ENCODE results near the gene TGFBI.

TGFBI gene

DNA sequence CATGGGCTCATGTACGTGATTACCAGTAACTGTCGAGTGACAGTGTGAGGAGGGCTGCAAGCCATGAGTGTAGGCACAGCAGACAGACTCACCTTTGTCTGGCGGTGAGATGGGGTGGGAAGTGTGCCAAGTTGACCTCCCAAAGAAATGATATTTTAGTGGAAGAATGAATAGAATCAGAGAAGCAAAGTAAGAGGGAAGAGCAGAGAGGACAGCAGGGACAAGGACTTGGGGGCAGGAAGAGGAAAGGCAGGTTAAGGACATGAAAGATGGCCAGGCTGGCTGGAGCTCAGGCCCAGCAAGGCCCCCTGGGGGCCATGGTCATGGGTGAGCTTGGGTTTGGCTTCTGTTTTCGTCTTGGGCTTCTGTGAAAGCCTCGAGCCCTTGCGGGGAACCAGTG lies 20.2 kb downstream of the TGFBI start:
- H3K4me3 ChIP-seq (ENCODE audit: low read depth, low read length) = no peak overlapping the region
- TF ChIP-seq, protein P1, sequence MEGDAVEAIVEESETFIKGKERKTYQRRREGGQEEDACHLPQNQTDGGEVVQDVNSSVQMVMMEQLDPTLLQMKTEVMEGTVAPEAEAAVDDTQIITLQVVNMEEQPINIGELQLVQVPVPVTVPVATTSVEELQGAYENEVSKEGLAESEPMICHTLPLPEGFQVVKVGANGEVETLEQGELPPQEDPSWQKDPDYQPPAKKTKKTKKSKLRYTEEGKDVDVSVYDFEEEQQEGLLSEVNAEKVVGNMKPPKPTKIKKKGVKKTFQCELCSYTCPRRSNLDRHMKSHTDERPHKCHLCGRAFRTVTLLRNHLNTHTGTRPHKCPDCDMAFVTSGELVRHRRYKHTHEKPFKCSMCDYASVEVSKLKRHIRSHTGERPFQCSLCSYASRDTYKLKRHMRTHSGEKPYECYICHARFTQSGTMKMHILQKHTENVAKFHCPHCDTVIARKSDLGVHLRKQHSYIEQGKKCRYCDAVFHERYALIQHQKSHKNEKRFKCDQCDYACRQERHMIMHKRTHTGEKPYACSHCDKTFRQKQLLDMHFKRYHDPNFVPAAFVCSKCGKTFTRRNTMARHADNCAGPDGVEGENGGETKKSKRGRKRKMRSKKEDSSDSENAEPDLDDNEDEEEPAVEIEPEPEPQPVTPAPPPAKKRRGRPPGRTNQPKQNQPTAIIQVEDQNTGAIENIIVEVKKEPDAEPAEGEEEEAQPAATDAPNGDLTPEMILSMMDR (IDR thresholded peaks at IDR 0.05; ENCODE audit: borderline replicate concordance, insufficient read depth, low read depth, low read length) = no peak

DNA sequence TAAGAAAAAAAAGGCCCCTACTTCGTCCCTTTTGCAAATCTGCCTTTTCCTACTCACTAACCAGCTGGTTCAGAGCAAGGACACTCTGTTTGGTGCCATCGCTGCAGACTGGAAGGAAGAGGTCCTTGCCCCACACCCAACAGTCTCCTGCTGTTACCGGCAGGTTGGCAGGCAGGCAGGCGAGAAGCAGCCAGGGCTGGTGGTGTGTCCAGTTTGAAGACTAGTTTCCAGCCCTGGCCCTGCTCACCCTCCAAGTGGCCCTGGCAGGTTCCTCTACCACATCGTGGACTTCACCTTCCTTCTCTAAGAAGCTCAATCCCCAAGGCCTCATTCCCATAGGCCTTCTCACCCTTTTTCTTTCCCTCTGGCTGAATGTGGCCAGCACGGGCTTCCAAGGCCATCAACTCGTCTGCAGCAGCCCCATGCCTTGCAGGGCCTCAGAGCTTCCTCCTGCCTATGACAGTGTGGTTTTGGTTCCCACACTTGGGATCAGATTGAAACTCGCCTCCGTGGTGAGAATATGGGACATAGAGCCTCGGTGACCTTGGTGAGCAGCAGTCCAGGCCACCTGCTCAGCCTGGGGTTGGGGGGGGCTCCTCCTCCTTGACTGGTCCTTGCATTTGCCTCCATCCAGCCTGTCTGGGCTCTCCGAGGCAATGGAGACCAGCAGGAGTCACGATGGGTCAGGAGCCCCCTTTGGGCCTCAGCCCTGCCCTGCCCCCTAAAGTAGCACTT lies 22.9 kb downstream of the TGFBI start:
- TF ChIP-seq, protein P1 (IDR thresholded peaks at IDR 0.05; ENCODE audit: borderline replicate concordance, insufficient read depth, low read depth, low read length) = no peak
- H3K4me3 ChIP-seq (ENCODE audit: low read depth, low read length) = no peak overlapping the region

DNA sequence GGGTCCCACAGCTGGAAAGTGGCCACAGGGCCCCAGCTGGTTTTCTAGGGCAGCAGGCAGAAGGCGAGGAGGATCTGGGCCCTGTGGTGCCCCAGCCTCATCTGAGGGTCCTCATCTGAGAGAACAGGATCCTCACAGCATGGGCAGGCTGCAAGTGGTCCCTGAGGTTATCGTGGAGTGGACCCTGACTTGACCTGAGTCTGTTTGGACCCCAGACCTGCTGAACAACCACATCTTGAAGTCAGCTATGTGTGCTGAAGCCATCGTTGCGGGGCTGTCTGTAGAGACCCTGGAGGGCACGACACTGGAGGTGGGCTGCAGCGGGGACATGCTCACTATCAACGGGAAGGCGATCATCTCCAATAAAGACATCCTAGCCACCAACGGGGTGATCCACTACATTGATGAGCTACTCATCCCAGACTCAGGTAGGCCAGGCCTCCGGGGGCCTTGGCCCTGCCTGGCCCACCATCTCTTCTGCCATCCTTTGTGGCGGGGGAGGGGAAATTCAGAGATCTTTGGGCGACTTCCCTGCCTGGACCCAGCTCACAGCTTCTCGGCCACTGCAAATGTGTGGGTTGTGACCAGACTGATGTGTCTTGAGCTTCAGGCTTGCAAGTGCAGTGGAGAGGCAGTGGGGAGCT lies 24.0 kb downstream of the TGFBI start:
- TF ChIP-seq, protein P1 (IDR thresholded peaks at IDR 0.05; ENCODE audit: borderline replicate concordance, insufficient read depth, low read depth, low read length) = no peak

DNA sequence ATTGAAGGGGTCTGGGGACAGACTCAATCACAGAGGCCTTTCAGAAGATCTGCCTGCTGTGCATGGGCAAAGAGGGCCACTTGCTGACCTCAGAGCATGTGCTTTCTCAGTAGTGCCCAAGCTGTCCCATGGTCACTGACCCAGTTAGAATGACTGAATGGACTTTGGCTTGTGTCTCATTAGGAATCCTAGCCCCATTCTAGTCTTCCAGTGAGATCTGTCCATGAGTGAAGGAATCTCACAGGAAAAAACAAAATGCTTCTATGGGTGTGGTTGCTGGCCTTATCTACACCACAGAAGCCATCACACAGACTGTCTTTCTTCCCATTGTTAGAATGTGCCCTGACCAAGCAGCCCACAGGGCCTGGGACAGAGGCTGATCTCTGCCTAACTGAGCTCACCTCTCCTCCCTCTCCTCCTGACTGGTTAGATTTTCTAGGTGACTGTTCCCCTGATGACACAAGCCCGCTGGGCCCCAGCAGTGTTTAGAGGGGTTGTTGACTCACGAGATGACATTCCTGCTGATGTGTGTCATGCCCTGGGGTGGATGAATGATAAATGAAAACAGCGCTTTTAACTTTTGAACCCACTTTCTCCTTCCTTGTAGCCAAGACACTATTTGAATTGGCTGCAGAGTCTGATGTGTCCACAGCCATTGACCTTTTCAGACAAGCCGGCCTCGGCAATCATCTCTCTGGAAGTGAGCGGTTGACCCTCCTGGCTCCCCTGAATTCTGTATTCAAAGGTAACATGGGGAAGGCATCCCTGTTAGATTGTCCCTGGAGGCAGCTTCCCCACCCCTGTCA lies 24.8 kb downstream of the TGFBI start:
- H3K4me3 ChIP-seq (ENCODE audit: low read depth, low read length) = no peak overlapping the region
- TF ChIP-seq, protein P1 (IDR thresholded peaks at IDR 0.05; ENCODE audit: borderline replicate concordance, insufficient read depth, low read depth, low read length) = no peak

More for the DNA sequence above, 24.0 kb downstream of the TGFBI start:
- no peak overlapping the region for H3K4me3 ChIP-seq (ENCODE audit: low read depth, low read length)

DNA sequence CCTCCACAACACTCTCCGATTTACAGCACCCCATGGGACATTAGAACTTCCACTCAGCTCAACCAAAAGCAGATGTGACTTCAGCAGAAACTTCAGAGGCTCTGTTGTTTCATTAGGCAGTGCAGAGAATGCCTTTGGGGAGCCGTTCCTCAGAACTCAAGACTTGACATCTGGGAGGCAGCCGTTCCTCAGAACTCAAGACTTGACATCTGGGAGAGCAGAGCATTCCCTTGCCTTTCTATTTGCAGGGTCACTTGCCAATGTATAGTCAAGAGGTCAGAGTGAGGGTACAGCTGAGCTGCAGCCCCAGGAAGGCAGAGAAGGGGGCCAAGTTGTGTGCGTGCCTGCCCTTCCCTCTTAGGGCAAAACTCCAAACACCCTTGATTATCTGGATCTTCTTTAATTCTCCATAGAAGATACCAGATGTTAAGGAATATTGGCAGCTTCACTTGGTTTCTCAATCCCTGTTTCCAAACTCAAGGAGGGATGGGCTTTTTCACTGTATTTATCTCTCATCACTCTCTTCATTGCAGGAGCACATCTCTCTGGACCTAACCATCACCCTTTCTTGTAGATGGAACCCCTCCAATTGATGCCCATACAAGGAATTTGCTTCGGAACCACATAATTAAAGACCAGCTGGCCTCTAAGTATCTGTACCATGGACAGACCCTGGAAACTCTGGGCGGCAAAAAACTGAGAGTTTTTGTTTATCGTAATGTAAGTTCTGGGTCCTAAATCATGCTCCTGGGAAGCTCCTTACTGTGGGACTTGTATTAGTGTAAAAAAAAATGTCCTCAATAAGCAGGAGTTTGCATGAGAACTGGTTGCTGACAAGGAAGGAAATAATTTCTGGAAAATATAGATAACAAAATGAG lies 25.6 kb downstream of the TGFBI start:
- H3K4me3 ChIP-seq (ENCODE audit: low read depth, low read length) = no peak overlapping the region
- TF ChIP-seq, protein P1 (IDR thresholded peaks at IDR 0.05; ENCODE audit: borderline replicate concordance, insufficient read depth, low read depth, low read length) = no peak

DNA sequence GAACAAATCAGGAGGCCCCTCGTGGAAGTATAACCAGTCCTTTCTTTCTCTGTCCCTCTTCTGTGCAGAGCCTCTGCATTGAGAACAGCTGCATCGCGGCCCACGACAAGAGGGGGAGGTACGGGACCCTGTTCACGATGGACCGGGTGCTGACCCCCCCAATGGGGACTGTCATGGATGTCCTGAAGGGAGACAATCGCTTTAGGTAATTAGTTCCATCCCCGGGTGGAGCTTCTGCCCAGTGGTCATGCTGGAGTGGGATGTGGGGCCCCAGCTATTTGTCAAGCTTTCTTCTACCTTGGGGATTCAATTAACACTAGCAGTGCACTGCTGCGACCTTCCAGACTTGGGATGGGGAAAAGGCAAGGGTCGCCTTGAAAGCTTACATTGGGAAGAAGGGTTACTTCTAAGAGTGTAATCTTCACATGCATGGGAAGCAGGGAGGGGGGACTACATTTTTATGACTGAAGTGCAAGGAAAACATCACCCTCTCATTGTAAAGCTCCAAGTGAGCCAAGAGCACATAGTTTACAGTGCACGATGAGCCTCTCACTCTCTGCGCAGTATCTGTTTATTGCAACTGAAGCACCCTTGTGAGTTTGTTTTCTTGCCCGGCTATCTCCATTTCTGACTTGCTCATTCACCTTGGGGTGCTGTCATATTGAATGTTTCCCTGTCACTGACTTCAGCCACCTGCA lies 27.0 kb downstream of the TGFBI start:
- TF ChIP-seq, protein P1 (IDR thresholded peaks at IDR 0.05; ENCODE audit: borderline replicate concordance, insufficient read depth, low read depth, low read length) = no peak
- no peak overlapping the region for H3K4me3 ChIP-seq (ENCODE audit: low read depth, low read length)

Measured in GM12875 (cell line).